GM12873 (cell line): ENCODE data around the gene F13A1.

Source experiments
- TF ChIP-seq, protein P1 (sequence below): IDR thresholded peaks from 2 replicates; pipeline ENCODE4 v1.5.1; 2012; ENCODE audit warnings: low read depth, mild to moderate bottlenecking, moderate library complexity, low read length, control low read depth; ENCODE audit not compliant: insufficient read depth; ENCODE audit errors: missing control alignments

Gene F13A1

GRCh38 chr6:6319952-6320811, at the start of gene F13A1:
TSS of gene F13A1 (minus strand) at chr6:6320662. CDS start at chr6:6318664, 1,998 bp downstream.
- TF ChIP-seq, protein P1, sequence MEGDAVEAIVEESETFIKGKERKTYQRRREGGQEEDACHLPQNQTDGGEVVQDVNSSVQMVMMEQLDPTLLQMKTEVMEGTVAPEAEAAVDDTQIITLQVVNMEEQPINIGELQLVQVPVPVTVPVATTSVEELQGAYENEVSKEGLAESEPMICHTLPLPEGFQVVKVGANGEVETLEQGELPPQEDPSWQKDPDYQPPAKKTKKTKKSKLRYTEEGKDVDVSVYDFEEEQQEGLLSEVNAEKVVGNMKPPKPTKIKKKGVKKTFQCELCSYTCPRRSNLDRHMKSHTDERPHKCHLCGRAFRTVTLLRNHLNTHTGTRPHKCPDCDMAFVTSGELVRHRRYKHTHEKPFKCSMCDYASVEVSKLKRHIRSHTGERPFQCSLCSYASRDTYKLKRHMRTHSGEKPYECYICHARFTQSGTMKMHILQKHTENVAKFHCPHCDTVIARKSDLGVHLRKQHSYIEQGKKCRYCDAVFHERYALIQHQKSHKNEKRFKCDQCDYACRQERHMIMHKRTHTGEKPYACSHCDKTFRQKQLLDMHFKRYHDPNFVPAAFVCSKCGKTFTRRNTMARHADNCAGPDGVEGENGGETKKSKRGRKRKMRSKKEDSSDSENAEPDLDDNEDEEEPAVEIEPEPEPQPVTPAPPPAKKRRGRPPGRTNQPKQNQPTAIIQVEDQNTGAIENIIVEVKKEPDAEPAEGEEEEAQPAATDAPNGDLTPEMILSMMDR = peak; percentile 11

- TF ChIP-seq, protein P1 = no peak
These were observed 48.2 kb upstream of the F13A1 start for GRCh38 chr6:6368684-6369052.

DNA sequence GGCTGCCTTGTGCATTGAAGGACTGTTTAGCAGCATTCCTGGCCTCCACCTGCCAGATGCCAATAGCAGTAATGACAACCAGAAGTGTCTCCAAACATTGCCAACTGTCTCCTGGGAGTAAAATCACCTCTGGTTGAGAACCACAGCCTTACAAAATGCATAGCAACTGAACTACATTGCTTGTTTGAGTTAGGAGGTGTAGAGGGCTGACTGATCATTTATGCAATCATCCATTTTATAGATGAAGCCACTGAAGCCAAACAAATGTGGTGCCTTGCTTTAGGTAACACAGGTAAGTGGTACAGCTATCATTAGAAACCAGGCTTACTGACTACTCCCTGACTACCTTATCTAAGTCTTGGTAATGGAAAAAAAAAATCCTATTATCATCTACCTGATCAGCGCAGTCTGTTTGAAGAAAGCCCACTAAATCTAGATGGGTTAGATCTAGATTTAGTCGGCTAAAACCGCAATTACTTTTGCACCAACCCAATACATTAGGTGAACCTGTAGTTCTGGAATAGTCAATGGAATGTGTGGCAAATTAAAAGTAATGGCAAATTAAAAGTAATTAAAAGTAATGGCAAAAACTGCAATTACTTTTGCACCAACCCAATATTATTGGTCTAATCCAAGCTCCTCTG, 47.7 kb upstream of the F13A1 start:
- TF ChIP-seq, protein P1 = no peak

DNA sequence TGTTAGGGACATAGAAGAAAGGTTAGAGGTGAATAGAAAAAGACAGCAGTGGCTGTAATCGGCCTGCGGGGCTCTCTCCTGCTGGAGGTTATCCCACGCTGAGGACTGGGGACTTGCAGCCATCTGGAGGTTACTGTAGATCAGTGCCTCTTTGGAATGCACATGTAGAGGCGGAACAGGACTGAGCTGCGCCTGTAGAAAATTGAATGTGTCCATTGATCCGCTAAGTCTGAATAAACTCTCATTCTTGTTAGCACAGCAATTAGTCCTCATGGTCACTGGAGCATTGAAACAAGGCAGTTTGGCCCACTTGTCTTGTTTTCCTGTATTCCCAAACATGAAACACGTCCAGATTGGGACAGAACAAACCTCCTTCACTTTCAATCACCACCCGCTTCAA, 46.3 kb upstream of the F13A1 start:
- TF ChIP-seq, protein P1 = no peak

DNA sequence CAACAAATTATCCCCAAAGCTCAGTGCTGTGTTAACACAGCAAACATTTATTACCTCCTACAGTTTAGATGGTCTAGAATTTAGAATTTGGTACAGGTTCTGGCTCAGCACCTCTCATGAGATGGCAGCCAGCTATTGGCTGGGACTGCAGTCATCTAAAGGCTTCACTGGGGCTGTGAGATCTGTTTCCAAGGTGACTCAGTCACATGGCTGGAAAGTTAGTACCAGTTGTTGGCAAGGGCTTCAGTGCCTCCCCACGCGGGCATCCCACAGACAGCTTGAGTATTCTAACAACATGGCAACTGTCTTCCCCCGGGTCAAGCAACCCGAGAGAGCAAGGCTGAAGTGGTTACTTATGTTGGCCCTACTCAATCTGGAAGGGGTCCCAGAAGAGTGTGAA, 44.8 kb upstream of the F13A1 start:
- TF ChIP-seq, protein P1 = no peak

- TF ChIP-seq, protein P1 = no peak
These were observed 41.8 kb upstream of the F13A1 start for GRCh38 chr6:6362056-6362840.

- TF ChIP-seq, protein P1 = no peak
These were observed 37.1 kb upstream of the F13A1 start for GRCh38 chr6:6357530-6357929.
